K562 (cell line): ENCODE data around the gene SCARF1. TPM values are rescaled to one million over a fixed set of nuclear protein-coding genes. Genes with fewer than 3 reads are reported as not detected.
A peak's percentile ranks its signal among the peaks of the same experiment; 100 is the strongest.

Experiments used
- BHLHE40 ChIP-seq: IDR thresholded peaks from 2 replicates; pipeline ENCODE4 v1.6.1; 2011; ENCODE audit warnings: low read length, improper control_type of control experiment
- C11orf30 ChIP-seq: fragments of 450-650 bp; IDR thresholded peaks from 2 replicates; pipeline ENCODE4 v1.6.1; 2016; ENCODE audit warnings: low read depth, mild to moderate bottlenecking
- CBFA2T2 ChIP-seq: fragments of 450-650 bp; conservative IDR thresholded peaks from 2 replicates; pipeline ENCODE4 v1.6.1; 2017; ENCODE audit warnings: mild to moderate bottlenecking
- EWSR1 ChIP-seq: fragments of 450-650 bp; IDR thresholded peaks from 2 replicates; pipeline ENCODE4 v1.6.1; 2018; ENCODE audit warnings: borderline replicate concordance, mild to moderate bottlenecking, low read depth, moderate library complexity; ENCODE audit not compliant: partially characterized antibody
- LARP7 ChIP-seq: fragments of 450-650 bp; IDR thresholded peaks from 2 replicates; pipeline ENCODE4 v1.6.1; 2016
- MLX ChIP-seq, 2 experiments: fragments of 450-650 bp in 1 of 2; sonication (generic) in 1 of 2; formaldehyde crosslinking; conservative IDR thresholded peaks; 2 replicates each; pipeline versions ENCODE4 v1.4.0 to v1.8.1; 2020 to 2022; ENCODE audit warnings: mild to moderate bottlenecking in 1 of 2, missing genetic modification reagents in 1 of 2
- MTA1 ChIP-seq: fragments of 450-650 bp; IDR thresholded peaks from 2 replicates; pipeline ENCODE4 v1.6.1; 2017; ENCODE audit warnings: borderline replicate concordance
- POLR2AphosphoS2 ChIP-seq: IDR thresholded peaks from 2 replicates; pipeline ENCODE4 v1.6.1; 2012; ENCODE audit warnings: low read length, improper control_type of control experiment
- PTRF ChIP-seq: fragments of 450-650 bp; IDR thresholded peaks from 2 replicates; pipeline ENCODE4 v1.6.1; 2016; ENCODE audit warnings: mild to moderate bottlenecking, missing genetic modification characterization, missing compliant biosample characterization
- RBFOX2 ChIP-seq: fragments of 200-400 bp; formaldehyde crosslinking; IDR thresholded peaks from 2 replicates; pipeline ENCODE4 v1.6.1; 2017; ENCODE audit warnings: low read depth, mild to moderate bottlenecking, low read length, moderate library complexity
- SMAD1 ChIP-seq: fragments of 150-350 bp; IDR thresholded peaks from 2 replicates; pipeline ENCODE4 v1.6.1; 2014; ENCODE audit warnings: low read length, low read depth; ENCODE audit not compliant: partially characterized antibody
- STAT6 ChIP-seq: sonication (generic); formaldehyde crosslinking; IDR thresholded peaks from 2 replicates; pipeline ENCODE4 v1.8.1; 2023; ENCODE audit warnings: mild to moderate bottlenecking, missing genetic modification reagents
- TRIM24 ChIP-seq, 2 experiments: fragments of 450-650 bp; IDR thresholded peaks; 2 replicates each; pipeline ENCODE4 v1.6.1; 2016
- ZBTB1 ChIP-seq: sonication (generic); formaldehyde crosslinking; IDR thresholded peaks from 2 replicates; pipeline ENCODE4 v1.8.1; 2023; ENCODE audit warnings: missing genetic modification reagents, low read depth, mild to moderate bottlenecking, borderline replicate concordance
- ZNF239 ChIP-seq: fragments of 250-450 bp; sonication (Bioruptor Pico); IDR thresholded peaks from 2 replicates; pipeline ENCODE4 v1.4.0; 2020; ENCODE audit warnings: mild to moderate bottlenecking
- polyA plus RNA-seq, 8 experiments: library from polyadenylated mRNA; depleted of rRNA in 4 of 8; stranded (reverse) in 5 of 8; unstranded in 3 of 8; fragments of >200 nt; fragmentation: Nextera tagmentation in 2 of 8; fragmentation: Illumina TruSeq in 1 of 8; extraction: Ambion mirVana in 2 of 8; extraction: Trizol in 1 of 8; gene quantifications; 2 replicates each; pipeline versions ENCODE4 v1.2.1 to v1.2.3, GENCODE V29; 2011 to 2014; ENCODE audit warnings: inconsistent platforms in 1 of 8, missing spikeins in 1 of 8
- total RNA-seq, 7 experiments: library from RNA; depleted of rRNA in 6 of 7; stranded (reverse); fragments of >200 nt in 6 of 7; fragmentation: Illumina TruSeq in 2 of 7; extraction: Trizol in 2 of 7; gene quantifications; 2 replicates each; pipeline versions ENCODE4 v1.2.1 to v1.2.3, GENCODE V29; 2011 to 2021; ENCODE audit warnings: low replicate concordance in 1 of 7
- TF ChIP-seq, protein P1 (sequence below): fragments of 250-450 bp; sonication (Bioruptor Pico); IDR thresholded peaks from 2 replicates; pipeline ENCODE4 v1.5.0; 2021; ENCODE audit warnings: mild to moderate bottlenecking, borderline replicate concordance
- TF ChIP-seq, protein P2 (sequence below): IDR thresholded peaks from 2 replicates; pipeline ENCODE4 v1.6.1; 2014; ENCODE audit warnings: antibody characterized with exemption

Gene SCARF1
- total and polyA plus RNA-seq, 9 of the 15 experiments (the other 6 are each of a cell fraction or from before 2014, with no cell fraction given): 0.04 to 2.1 (median 0.63) TPM

GRCh38 chr17:1648963-1649843, 3.7 kb upstream of the SCARF1 start (continued):
- TF ChIP-seq, protein P1, sequence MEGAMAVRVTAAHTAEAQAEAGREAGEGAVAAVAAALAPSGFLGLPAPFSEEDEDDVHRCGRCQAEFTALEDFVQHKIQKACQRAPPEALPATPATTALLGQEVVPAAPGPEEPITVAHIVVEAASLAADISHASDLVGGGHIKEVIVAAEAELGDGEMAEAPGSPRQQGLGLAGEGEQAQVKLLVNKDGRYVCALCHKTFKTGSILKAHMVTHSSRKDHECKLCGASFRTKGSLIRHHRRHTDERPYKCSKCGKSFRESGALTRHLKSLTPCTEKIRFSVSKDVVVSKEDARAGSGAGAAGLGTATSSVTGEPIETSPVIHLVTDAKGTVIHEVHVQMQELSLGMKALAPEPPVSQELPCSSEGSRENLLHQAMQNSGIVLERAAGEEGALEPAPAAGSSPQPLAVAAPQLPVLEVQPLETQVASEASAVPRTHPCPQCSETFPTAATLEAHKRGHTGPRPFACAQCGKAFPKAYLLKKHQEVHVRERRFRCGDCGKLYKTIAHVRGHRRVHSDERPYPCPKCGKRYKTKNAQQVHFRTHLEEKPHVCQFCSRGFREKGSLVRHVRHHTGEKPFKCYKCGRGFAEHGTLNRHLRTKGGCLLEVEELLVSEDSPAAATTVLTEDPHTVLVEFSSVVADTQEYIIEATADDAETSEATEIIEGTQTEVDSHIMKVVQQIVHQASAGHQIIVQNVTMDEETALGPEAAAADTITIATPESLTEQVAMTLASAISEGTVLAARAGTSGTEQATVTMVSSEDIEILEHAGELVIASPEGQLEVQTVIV (CRISPR knock-in tag): no peak
- TF ChIP-seq MLX (CRISPR knock-in tag; conservative IDR thresholded peaks at IDR 0.05) (no peak), RBFOX2 (peak; percentile 88), SMAD1 (no peak), POLR2AphosphoS2 (no peak), MTA1 (no peak), BHLHE40 (peak; percentile 42; the same call in 1 of the 2 replicates), LARP7 (no peak), ZBTB1 (CRISPR knock-in tag) (peak; percentile 93), EWSR1 (no peak), TRIM24 (IDR thresholded peaks at IDR 0.05) (no peak), STAT6 (0 out of 2 replicates have a peak, but pooled peaks have one; percentile 42), ZNF239 (CRISPR knock-in tag) (no peak), CBFA2T2 (no peak), C11orf30 (no peak), PTRF (tag) (no peak)
- TF ChIP-seq, protein P2, sequence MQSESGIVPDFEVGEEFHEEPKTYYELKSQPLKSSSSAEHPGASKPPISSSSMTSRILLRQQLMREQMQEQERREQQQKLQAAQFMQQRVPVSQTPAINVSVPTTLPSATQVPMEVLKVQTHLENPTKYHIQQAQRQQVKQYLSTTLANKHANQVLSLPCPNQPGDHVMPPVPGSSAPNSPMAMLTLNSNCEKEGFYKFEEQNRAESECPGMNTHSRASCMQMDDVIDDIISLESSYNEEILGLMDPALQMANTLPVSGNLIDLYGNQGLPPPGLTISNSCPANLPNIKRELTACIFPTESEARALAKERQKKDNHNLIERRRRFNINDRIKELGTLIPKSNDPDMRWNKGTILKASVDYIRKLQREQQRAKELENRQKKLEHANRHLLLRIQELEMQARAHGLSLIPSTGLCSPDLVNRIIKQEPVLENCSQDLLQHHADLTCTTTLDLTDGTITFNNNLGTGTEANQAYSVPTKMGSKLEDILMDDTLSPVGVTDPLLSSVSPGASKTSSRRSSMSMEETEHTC: no peak
